ENCODE results near the gene TOPAZ1. TPM values are rescaled to one million over a fixed set of nuclear protein-coding genes. Genes with fewer than 3 reads are reported as not detected.

The TOPAZ1 gene
- total and polyA plus RNA-seq, 2 experiments from 2014 or later, result not detected

DNA sequence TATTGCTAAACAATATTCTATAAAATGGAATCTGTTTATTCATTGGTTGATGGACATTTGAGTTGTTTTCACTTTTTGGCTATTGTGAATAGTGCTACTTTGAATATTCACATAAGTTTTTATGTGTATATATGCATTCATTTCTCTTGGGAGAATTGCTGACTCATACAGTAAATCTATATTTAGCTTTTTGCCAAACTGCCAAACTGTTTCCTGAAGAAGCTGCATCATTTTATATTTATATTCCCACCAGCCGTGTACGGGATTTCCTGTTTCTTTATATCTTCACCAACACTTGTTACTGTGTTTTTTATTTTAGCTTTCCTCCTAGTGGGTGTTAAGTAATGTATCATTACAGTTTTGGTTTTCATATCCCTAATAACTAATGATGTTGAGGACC, 84.3 kb downstream of the TOPAZ1 start:
- H3K4me1 ChIP-seq (ENCODE audit: insufficient read depth), result no peaks in the 10 kb centered on the region
- H4K20me1 ChIP-seq (ENCODE audit: insufficient read depth, poor library complexity, severe bottlenecking), result no peaks in the 10 kb centered on the region
- no peak overlapping the region for H2AFZ ChIP-seq
- H3K4me3 ChIP-seq, result no peak overlapping the region
- no peaks in the 10 kb centered on the region for H3K27me3 ChIP-seq
- H3K27ac ChIP-seq, result no peak overlapping the region
- WGBS (ENCODE audit: low lambda C conversion rate, missing lambda C conversion rate), result 84% methylated on average over 2 of the region's 2 CpGs
- TF ChIP-seq EZH2phosphoT487 (IDR thresholded peaks at IDR 0.05; ENCODE audit: low read depth, severe bottlenecking, unreplicated experiment), result no peak
- TF ChIP-seq, protein P1, sequence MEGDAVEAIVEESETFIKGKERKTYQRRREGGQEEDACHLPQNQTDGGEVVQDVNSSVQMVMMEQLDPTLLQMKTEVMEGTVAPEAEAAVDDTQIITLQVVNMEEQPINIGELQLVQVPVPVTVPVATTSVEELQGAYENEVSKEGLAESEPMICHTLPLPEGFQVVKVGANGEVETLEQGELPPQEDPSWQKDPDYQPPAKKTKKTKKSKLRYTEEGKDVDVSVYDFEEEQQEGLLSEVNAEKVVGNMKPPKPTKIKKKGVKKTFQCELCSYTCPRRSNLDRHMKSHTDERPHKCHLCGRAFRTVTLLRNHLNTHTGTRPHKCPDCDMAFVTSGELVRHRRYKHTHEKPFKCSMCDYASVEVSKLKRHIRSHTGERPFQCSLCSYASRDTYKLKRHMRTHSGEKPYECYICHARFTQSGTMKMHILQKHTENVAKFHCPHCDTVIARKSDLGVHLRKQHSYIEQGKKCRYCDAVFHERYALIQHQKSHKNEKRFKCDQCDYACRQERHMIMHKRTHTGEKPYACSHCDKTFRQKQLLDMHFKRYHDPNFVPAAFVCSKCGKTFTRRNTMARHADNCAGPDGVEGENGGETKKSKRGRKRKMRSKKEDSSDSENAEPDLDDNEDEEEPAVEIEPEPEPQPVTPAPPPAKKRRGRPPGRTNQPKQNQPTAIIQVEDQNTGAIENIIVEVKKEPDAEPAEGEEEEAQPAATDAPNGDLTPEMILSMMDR (IDR thresholded peaks at IDR 0.05; ENCODE audit: poor library complexity), result no peak
- H3K4me2 ChIP-seq, result no peak overlapping the region
- H3K9me2 ChIP-seq (replicated peaks; ENCODE audit: insufficient read depth), result no peaks in the 10 kb centered on the region
- no peaks in the 10 kb centered on the region for H3K79me2 ChIP-seq
- no peak for DNase-seq (ENCODE audit: low spot score)
- H3K9me3 ChIP-seq (ENCODE audit: low read depth), result no peaks in the 10 kb centered on the region
- no peaks in the 10 kb centered on the region for H3K36me3 ChIP-seq (replicated peaks; ENCODE audit: insufficient read depth, low read depth)

DNA sequence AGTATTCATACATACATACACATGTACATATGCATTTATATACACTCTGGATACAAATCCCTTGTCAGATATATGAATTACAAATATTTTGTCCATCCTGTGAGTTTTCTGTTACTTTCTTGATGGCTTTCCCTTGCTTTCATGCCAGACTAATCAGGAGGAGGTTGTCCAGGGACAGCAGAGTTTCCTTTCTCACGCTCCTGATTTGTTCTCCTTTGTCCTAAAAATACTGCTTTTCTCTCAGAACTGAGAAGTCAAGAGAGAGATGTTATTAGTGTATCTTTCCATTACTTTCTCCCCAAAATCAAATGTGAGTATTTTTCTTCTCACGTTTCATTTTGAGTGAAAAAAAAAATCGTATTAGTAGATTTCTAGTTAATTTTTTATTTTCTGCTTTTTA, 84.8 kb downstream of the TOPAZ1 start:
- WGBS (ENCODE audit: low lambda C conversion rate, missing lambda C conversion rate), result 87% methylated on average over 3 of the region's 3 CpGs
- no peak overlapping the region for H3K4me2 ChIP-seq
- DNase-seq (ENCODE audit: low spot score), result no peak
- H4K20me1 ChIP-seq (ENCODE audit: insufficient read depth, poor library complexity, severe bottlenecking), result no peaks in the 10 kb centered on the region
- TF ChIP-seq, protein P1 (IDR thresholded peaks at IDR 0.05; ENCODE audit: poor library complexity), result no peak
- TF ChIP-seq EZH2phosphoT487 (IDR thresholded peaks at IDR 0.05; ENCODE audit: low read depth, severe bottlenecking, unreplicated experiment) (no peak), EZH2 (IDR thresholded peaks at IDR 0.05; ENCODE audit: borderline replicate concordance) (no peak)
- no peak overlapping the region for H3K27ac ChIP-seq
- H3K4me1 ChIP-seq (ENCODE audit: insufficient read depth), result no peaks in the 10 kb centered on the region
- H3K4me3 ChIP-seq, result no peak overlapping the region
- no peaks in the 10 kb centered on the region for H3K27me3 ChIP-seq
- no peaks in the 10 kb centered on the region for H3K9me2 ChIP-seq (replicated peaks; ENCODE audit: insufficient read depth)
- no peaks in the 10 kb centered on the region for H3K9me3 ChIP-seq (ENCODE audit: low read depth)
- H2AFZ ChIP-seq, result no peak overlapping the region
- H3K79me2 ChIP-seq, result no peaks in the 10 kb centered on the region
- no peaks in the 10 kb centered on the region for H3K36me3 ChIP-seq (replicated peaks; ENCODE audit: insufficient read depth, low read depth)

DNA sequence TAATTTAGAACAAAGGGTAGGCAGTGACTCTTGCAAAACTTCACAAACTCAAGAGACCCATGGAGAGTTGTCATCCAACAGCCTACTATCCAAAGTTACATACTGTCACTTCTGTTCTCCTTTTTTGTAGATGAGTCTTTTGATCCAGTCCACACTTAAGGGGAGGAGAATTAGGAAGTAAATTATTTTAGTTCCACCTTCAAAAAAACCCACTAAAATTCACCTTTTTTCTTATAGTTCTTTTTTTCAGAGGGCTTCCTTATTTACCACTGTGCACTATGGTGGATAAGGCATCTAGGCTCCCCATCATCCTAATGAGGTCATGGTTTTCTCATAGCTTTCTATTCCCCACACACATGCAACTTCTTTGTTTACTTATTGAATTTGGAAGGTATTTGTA, 88.3 kb downstream of the TOPAZ1 start:
- no peaks in the 10 kb centered on the region for H3K9me2 ChIP-seq (replicated peaks; ENCODE audit: insufficient read depth)
- no peak overlapping the region for H2AFZ ChIP-seq
- H3K4me1 ChIP-seq (ENCODE audit: insufficient read depth), result no peaks in the 10 kb centered on the region
- no peaks in the 10 kb centered on the region for H4K20me1 ChIP-seq (ENCODE audit: insufficient read depth, poor library complexity, severe bottlenecking)
- H3K9me3 ChIP-seq (ENCODE audit: low read depth), result no peaks in the 10 kb centered on the region
- H3K27ac ChIP-seq, result no peak overlapping the region
- TF ChIP-seq EZH2 (IDR thresholded peaks at IDR 0.05; ENCODE audit: borderline replicate concordance), result no peak
- TF ChIP-seq EZH2phosphoT487 (IDR thresholded peaks at IDR 0.05; ENCODE audit: low read depth, severe bottlenecking, unreplicated experiment), result no peak
- TF ChIP-seq, protein P1 (IDR thresholded peaks at IDR 0.05; ENCODE audit: poor library complexity), result no peak
- H3K4me3 ChIP-seq, result no peak overlapping the region
- no peaks in the 10 kb centered on the region for H3K36me3 ChIP-seq (replicated peaks; ENCODE audit: insufficient read depth, low read depth)
- no peak overlapping the region for H3K4me2 ChIP-seq
- H3K27me3 ChIP-seq, result no peaks in the 10 kb centered on the region
- H3K79me2 ChIP-seq, result no peaks in the 10 kb centered on the region
- no peak for DNase-seq (ENCODE audit: low spot score)

DNA sequence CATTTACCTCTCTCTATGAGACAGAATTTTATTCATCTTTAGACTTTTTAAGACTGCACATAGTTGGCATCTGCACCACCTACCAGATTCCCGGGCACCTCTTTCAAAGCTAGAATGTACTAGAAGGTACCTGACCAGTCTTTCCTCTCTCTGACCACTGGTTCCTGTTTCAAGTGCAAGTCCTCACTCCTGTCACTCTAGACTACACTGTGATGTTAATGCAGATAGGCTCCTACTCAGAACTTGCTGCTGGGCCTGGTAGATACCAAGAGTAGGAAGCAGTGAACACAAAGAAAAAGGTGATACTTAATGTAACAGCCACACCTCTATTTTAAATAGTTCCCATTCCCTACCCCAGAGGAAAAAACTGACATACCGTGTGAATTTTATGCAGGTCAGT, 88.8 kb downstream of the TOPAZ1 start:
- Histone ChIP-seq H3K36me3 (replicated peaks; ENCODE audit: insufficient read depth, low read depth) (no peaks in the 10 kb centered on the region), H2AFZ (no peak overlapping the region), H3K9me2 (replicated peaks; ENCODE audit: insufficient read depth) (no peaks in the 10 kb centered on the region), H3K4me2 (no peak overlapping the region), H3K27me3 (no peaks in the 10 kb centered on the region), H3K4me3 (no peak overlapping the region), H3K4me1 (ENCODE audit: insufficient read depth) (no peaks in the 10 kb centered on the region), H3K9me3 (ENCODE audit: low read depth) (no peaks in the 10 kb centered on the region), H4K20me1 (ENCODE audit: insufficient read depth, poor library complexity, severe bottlenecking) (no peaks in the 10 kb centered on the region), H3K27ac (no peak overlapping the region), H3K79me2 (no peaks in the 10 kb centered on the region)
- DNase-seq (ENCODE audit: low spot score), result no peak
- WGBS (ENCODE audit: low lambda C conversion rate, missing lambda C conversion rate), result 82% methylated on average over 2 of the region's 2 CpGs
- TF ChIP-seq EZH2 (IDR thresholded peaks at IDR 0.05; ENCODE audit: borderline replicate concordance) (no peak), EZH2phosphoT487 (IDR thresholded peaks at IDR 0.05; ENCODE audit: low read depth, severe bottlenecking, unreplicated experiment) (no peak)
- TF ChIP-seq, protein P1 (IDR thresholded peaks at IDR 0.05; ENCODE audit: poor library complexity), result no peak

Data from hepatocyte (in vitro differentiated cells).